Hepatic stellate cell (primary cell): ENCODE results near the gene HECW1.
"Not testable (repeated sequence)": the region's sequence is repeated elsewhere in the genome, so short reads cannot be mapped to it uniquely, and the experiment has no call there.

ENCODE experiments used
- DNase-seq: peaks from one replicate; pipeline ENCODE4 v3.0.0; 2011; ENCODE audit warnings: low spot score

HECW1 gene

DNA sequence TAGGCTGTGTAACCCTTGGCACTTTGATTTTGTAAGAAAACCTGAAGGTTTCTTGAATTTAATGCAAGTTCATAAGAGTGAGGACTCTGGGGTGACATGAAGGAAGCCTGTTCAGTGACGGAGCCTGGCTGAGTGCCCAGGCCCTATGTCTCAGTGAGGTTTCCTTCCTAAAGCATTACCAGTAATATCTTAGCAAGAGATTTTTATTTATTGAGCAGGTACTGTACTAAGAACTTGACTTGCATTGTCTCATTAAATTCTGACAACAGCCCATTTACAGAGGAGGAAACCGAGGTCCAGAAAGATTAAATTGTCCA lies 197.2 kb downstream of the HECW1 start:
- no peak for DNase-seq

DNA sequence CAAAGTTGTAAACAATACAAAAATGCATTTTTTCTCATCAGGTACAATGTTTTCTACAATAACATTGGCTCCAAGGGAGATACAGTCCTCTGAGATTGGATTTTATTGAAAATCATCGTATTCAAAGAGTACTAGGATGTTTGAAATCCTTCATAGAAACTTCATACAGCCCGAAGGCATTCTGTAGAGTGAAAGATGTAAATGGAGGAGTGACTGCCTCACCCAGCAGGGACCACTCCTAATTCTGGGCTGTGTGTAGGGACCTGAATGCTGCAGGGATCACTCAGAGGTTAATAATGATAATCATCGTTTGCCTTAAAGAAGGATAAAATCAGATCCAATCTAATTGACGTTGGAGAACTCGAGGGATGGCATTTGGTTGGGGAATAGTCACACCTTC lies 198.6 kb downstream of the HECW1 start:
- DNase-seq = no peak

DNA sequence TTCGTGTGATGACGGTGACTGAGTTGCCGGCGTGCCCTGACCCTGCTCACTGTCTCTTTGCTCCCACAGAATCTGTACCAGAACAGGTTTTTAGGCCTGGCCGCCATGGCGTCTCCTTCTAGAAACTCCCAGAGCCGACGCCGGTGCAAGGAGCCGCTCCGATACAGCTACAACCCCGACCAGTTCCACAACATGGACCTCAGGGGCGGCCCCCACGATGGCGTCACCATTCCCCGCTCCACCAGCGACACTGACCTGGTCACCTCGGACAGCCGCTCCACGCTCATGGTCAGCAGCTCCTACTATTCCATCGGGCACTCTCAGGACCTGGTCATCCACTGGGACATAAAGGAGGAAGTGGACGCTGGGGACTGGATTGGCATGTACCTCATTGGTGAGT lies 199.2 kb downstream of the HECW1 start:
- no peak for DNase-seq

DNA sequence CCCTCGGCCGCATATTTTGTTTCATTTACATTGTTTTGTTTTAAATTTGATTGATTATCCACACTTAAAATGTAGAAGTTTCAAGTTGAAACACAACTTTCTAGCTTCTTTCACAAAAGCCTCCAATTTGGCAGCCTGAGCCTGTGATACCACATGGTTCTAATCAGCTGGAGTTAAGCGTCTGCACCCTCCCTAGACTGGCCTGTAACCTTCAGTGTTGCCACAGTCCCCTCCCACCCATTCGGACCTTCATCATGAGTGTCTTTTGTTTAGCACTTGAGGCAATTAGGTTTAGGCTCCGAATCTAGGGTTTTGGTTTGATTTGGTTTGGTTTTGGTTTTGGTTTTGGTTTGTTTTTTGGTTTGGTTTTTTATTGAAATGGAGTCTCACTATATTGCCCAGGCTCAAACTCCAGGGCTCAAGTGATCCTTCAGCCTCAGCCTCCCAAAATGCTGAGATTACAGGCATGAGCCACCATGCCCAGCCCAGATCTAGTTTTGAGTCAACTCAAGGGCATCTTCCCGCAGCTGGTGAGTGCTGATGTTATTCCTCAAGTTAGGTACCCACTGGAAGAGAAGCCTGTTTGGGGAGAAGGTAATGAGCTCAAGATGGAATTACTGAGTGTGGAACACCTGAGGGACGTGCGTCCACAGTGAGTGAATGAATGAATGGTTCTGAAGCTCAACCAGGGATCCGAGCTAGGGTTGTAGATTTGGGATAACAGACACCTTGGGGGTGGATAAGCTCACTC lies 201.4 kb downstream of the HECW1 start:
- DNase-seq = no peak

DNA sequence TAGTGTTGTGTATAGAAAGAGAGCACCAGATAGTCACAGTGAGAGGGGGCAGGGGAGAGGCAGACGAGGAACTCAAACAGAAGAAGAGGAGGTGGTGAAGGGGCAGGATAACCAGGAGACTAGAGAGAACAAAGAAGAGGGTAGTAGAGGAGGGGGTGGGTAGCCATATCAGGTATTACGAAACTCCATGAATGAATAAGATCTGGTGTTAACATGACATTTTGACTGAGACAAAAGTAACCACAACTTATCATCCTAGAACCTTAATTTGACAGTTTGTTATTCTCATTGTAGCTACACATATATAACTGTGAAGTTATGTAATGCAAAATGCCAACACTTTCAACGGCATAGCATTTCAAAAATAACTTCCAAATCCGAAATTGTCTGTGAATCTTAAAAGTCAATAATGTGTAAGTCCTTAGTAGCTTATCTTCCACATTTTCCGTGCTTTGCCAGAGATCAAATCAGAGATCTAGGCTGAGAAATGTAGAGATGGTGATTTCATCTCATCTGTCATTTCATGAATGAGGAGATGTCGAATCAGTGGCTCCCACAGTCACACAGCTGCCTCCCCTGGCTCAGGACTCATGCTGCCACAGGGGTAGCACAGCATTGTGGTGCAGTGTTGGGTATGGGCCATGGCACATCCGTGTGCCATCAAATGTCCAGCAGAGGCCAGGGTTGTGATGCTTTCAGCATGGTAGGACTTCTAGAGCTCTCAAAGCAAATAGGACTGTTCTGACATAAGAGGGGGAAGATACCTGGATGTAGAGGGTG lies 202.1 kb downstream of the HECW1 start:
- DNase-seq = no peak

DNA sequence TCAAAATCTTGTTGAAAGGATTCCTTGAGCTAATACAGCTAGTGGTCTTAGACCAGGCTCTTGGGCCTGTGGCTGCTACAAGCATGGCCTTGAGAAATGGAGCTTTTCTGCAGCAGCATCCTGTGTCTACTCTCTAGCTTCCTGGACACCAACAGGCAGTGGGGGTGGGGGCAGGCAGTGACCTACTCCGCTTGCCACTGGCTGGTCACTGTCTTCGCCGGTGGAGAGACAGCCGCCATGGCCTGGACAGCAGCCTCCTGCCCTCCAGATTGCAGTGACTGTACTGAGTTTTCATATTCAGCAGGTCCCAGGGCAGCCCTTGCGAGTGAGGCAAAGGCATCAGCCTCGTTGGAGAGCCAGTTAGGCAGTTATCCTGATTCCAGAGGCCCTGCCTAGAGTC lies 204.6 kb downstream of the HECW1 start:
- no peak for DNase-seq

DNA sequence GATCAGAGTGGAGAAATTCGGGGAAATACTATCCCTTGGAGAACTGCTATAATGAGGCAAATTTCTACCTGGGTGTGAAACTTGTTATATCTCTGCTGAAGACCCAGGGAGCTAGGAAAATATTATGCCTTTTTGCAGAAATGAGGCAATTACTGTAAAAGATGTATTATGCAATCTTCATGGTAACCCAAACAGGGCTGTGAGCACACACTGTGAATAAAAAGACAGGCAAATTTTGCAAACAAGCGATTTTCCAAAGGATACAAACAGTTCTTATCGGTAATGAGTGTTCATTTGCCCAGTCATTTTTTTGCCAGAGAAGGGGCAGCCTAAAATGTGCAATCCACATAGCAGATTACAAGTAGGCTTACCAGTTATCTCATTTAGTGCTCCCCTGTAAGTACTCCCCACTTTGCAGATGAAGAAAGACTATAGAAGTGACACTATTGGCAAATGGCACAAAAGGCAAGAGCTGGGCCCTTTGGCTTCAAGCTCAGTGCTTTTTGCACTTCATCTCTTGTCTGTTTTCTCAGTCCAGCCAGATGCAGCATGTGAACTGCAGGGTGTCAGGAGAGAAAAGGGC lies 205.8 kb downstream of the HECW1 start:
- no peak for DNase-seq

DNA sequence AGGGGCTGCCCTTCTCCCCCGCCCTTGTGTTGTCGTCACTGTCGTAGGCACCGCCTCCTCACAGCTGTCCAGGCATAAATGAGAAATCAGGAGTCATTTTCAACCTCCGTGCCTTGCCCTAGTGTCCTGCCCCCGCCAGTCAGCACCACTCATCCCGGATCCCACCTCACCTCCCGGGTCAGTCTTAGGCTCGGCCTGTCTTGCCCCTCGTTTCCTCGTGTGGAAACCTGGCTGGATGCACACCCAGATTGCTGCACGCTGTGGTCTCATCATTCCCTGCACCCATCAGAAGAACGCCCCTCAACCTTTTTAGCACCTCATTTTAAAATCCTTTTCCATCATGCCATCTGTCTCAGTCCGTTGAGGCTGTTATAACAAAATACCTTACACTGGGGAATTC lies 213.1 kb downstream of the HECW1 start:
- DNase-seq = no peak

DNA sequence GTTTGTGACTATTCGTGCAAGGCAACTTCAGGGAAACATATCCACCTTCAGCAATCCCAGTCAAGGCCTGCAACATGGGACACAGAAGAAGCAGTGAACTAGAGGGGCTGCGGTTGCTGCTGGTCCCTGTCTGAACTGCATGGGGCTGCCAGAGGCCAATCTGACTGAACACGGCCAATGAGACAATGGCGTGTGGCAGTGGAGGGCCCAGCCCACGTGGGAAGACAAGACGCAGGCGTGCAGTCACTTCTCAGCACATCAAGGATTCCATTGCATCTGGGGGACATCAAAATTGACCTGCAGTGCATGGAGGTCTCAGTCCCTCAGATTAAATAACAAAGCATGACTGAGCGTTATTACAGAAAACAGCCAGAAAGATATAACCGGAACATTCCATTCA lies 215.9 kb downstream of the HECW1 start:
- no peak for DNase-seq

DNA sequence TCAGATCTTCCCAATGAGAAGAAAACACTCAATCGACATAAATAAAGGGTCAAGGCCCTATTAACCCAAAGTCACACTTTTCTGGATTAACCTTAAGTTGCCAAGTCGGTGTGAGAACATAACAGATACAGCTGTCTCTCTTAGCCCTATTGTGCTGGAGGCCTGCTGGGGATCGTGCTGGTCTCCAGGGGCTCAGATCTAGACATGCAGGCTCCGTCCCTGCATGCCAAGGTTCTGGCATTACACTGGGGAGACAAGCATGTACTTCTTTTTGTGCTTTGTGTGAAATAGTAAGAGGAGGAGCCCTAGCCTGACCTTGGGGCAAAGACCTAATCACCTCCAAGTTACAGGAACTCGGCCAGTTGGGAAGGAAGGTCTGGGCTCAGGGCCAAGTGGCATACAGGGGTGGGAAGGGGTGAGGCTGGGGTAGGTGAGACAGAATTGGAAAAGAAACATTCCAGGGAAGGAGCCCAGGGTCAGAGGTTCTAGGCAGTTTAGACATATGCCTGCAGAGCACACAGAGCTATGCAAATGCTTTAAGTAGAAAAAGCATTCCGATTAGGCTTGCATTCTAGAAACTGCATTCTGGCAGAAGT lies 216.4 kb downstream of the HECW1 start:
- DNase-seq = no peak

DNA sequence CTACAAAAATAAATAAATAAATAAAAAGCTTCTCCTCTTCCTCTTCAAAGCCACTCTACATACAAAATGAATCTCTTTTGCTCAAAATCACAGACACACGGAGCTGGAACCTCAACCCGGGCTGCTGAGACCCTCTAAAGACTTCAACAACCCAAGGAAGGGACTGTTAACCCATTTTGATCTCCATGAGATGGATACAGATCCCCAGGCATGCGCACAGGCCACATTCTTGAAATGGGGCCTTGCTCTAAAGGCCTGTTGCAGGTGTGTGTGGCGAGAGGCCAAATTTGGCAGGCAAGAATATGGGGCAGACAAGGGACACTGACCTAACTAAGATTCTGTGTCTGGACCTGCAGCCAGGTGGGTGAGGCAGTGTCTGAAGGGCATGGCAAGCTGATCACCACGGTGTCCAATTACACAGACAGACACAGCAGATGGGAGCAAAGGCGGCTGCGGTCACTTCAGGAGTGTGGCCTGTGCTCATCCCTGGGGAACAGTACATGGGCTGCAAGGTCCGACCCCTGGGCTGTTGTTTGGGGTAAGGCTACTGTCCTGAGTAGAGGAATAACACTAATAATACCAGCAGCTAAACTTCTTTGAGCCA lies 219.8 kb downstream of the HECW1 start:
- DNase-seq = no peak

DNA sequence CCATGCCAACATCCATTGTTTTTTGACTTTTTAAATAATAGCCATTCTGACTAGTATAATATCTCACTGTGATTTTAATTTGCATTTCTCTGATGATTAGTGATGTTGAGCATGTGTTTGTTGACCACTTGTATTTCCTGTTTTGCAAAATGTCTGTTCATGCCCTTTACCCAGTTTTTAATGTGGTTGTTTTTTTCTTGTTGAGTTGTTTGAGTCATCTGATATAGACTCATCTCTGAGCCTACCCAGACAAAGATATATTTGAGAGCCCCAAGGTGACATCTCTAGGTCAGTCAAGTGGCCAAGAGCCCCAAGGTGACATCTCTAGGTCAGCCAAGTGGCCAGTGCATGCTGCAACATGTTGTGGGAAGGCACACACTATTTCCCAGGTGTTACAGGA lies 224.7 kb downstream of the HECW1 start:
- DNase-seq = no peak

DNA sequence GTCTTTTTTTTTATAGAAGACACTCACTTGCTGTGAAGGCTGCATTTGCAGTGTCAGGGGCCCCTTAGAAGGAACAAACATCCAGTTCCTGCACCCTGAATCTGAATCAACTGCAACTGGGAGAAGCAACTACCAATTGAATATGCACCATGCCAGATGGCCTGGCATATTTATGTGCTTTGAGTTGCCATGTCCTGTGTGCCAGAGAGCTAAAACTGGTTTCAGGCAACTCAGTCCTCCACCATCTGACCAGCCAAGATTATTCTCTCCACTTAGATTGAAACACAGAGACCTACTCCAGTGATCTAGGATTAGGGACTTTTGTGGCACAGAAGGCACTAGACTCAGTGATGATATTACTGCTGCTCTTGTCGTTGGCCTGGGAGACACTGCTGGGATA lies 225.4 kb downstream of the HECW1 start:
- DNase-seq = no peak

DNA sequence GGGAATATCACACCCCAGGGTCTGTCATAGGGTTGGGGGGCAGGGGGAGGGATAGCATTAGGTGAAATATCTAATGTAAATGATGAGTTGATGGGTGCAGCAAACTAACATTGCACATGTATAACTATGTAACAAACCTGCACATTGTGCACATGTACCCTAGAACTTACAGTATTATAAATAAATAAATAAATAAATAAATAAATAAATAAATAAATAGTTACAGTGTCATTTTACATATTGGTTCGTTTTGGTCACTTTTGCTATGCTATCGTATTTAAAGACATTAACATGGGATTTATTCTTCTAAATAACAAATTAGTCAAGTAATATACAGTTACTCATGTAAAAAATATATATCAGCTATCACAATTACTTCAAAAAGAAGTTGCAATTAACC lies 228.7 kb downstream of the HECW1 start:
- DNase-seq = no peak

DNA sequence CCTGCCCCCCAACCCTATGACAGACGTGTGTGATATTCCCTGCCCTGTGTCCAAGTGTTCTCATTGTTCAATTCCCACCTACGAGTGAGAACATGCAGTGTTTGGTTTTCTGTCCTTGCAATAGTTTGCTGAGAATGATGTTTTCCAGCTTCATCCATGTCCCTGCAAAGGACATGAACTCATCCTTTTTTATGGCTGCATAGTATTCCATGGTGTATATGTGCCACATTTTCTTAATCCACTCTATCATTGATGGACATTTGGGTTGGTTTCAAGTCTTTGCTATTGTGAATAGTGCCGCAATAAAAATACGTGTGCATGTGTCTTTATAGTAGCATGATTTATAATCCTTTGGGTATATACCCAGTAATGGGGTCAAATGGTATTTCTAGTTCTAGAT lies 231.0 kb downstream of the HECW1 start:
- DNase-seq = not testable (repeated sequence)

DNA sequence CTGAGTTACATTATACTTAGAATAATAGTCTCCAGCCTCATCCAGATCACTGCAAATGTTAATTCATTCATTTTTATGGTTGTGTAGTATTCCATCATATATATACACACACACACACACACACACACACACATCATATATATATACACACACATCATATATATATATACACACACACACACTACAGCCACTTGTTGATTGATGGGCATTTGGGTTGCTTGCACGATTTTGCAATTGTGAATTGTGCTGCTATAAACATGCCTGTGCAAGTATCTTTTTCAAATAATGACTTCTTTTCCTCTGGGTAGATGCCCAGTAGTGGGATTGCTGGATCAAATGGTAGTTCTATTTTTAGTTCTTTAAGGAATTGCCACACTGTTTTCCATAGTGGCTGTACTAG lies 233.2 kb downstream of the HECW1 start:
- DNase-seq = not testable (repeated sequence)

DNA sequence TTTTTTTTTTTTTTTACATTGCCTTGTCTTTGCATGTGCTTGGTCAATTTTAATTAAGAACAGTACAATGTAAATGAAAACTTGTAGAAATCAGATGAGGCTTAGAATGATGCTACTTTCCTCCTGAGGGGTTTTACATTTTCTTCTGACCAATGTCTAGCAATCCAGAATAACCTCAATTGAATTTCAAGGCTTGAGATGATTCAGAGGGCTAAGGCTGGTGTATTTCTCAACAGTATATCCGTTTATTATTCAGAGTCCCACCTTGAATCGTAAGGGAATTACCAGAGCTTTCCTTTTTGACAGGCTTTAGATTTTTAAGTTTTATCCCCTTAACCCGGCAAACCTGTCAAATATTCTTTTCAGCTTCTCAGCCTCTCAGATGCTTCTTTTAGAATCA lies 239.2 kb downstream of the HECW1 start:
- DNase-seq = no peak

DNA sequence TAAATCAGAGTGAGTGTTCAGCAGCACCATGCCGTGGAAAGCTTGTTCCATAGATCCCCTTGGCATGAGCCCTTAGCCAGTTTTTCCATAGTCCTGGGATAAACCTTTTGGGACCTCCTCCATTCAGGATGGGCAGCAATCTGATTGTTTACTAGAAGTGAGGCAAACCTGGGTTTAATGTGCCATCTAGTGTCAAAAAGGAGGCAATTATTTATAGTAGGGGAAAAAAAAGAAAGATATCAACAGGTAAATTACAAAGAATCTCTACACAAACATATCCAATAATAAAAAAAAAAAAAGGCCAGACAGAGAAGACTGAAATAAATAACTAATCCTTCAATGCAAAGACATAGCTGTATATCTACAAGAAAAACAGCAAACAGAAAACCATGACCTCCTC lies 241.5 kb downstream of the HECW1 start:
- no peak for DNase-seq

DNA sequence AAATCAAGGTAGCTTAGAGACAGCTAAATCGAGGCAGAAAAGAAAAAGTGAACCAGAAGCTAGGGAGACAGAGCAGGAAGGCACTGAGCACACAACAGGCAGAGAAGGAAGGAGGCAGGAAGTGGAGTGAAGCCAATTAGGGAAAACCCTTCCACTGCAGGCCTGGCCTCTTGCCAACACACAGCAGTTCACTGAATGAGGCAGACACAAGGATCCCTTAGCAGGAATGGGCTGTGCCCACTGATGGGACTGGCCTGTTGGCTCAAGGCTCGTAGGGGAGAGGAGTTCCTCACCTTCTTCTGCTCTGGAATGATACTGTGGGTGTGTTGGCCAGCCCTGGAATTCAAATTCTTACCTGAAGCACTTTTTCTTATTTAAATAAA lies 250.2 kb downstream of the HECW1 start:
- no peak for DNase-seq

DNA sequence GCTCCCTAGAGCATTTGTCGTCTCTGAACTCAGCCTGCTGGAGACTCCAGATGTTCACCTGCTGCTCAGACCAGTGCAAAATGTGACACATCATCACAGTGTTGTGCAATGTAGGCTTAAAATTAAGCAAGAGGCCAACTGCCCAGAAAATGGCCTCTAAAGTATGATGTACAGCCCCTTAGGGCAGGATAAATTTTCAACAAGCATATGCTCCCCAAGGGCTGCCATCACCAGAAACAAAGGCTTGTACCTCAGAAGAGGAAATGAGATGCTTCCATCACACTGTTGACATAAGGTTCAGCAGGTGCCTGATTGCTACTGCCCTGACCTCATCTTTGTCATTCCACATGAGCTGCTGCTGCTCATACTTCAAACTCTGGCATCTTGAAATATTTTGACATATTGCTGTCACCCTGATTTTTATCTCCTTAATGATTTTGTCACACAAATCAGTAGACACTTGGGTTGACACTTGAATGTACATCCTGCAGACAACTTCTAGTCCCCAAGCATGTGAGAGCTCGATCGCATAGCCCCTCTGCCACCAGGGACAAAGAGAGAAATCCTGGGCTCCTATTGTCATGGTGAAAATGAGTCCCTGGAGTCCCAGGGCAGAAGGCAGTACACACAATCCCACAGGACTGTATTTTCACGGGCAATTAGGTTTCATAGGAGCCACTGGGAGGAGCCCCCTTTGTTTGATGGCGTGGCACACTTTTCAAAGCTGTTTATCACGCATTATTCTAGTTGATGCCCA lies 250.8 kb downstream of the HECW1 start:
- DNase-seq = no peak

DNA sequence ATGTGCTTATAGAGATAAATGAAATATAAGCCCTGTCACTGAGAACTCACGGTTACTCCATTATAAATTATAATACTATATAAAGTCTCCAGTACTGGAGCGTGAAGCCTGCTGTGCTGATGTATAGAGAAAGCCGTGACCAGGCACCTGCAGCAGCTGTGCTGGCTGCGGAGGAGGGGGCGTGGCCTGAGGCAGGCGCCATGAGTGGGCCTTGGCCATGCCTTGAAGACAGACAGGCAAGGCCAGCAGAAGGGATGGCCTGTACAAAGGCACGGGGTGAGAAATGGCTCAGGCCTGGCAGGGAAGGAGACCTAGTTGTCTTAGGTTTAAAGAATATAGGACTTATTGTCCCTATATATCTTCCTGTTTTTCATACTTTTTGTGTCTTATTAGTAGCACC lies 251.9 kb downstream of the HECW1 start:
- DNase-seq = no peak
